Spleen (tissue), 7 donors: Measurements from ENCODE around the gene PRDX3.

ENCODE experiments used
- POLR2A ChIP-seq, 3 donors: fragments of 450-650 bp; IDR thresholded peaks; one replicate each; pipeline ENCODE4 v1.5.1; 2017; ENCODE audit warnings: antibody characterized with exemption in 3 of 3, mild to moderate bottlenecking in 1 of 3
- POLR2AphosphoS5 ChIP-seq, 3 donors: sonication (generic); formaldehyde crosslinking; IDR thresholded peaks; one replicate each; pipeline ENCODE4 v1.5.1; 2017; ENCODE audit warnings: antibody characterized with exemption in 3 of 3
- TF ChIP-seq, protein P1 (sequence below), 11 experiments: fragments of 200-600 bp in 7 of 11; fragments of 450-650 bp in 4 of 11; sonication (generic) in 4 of 11; IDR thresholded peaks in 8 of 11; conservative IDR thresholded peaks in 3 of 11; 1 replicate in 7 of 11; 2 replicates in 4 of 11; pipeline versions ENCODE4 v1.4.0 to v1.8.0; 2016 to 2021; ENCODE audit warnings: antibody characterized with exemption in 11 of 11, inconsistent platforms in 4 of 11, mild to moderate bottlenecking in 1 of 11
- donor health status: DM: no; HTN: no; CAD: no; lungs with moderate emphysema.
- donor health status: DM: no; HTN: no; CAD: no.
- donor health status: DM: no; HTN: no; CAD: no.

GRCh38 chr10:119199231-119199992 is 20.8 kb upstream of the PRDX3 start:
- TF ChIP-seq, protein P1, sequence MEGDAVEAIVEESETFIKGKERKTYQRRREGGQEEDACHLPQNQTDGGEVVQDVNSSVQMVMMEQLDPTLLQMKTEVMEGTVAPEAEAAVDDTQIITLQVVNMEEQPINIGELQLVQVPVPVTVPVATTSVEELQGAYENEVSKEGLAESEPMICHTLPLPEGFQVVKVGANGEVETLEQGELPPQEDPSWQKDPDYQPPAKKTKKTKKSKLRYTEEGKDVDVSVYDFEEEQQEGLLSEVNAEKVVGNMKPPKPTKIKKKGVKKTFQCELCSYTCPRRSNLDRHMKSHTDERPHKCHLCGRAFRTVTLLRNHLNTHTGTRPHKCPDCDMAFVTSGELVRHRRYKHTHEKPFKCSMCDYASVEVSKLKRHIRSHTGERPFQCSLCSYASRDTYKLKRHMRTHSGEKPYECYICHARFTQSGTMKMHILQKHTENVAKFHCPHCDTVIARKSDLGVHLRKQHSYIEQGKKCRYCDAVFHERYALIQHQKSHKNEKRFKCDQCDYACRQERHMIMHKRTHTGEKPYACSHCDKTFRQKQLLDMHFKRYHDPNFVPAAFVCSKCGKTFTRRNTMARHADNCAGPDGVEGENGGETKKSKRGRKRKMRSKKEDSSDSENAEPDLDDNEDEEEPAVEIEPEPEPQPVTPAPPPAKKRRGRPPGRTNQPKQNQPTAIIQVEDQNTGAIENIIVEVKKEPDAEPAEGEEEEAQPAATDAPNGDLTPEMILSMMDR (IDR thresholded peaks at IDR 0.05 in 8 of 11, conservative IDR thresholded peaks at IDR 0.05 in 3 of 11): peak; percentile 17 to 85 (median 73)
- TF ChIP-seq POLR2A (IDR thresholded peaks at IDR 0.05) (no peak), POLR2AphosphoS5 (IDR thresholded peaks at IDR 0.05) (peak in 1 of 3 donors; percentile 50)
